ENCODE results near the gene CEP128.
"Not testable (repeated sequence)": the region's sequence is repeated elsewhere in the genome, so short reads cannot be mapped to it uniquely, and the experiment has no call there.

The CEP128 gene

GRCh38 chr14:80926397-80927082 is 15.0 kb downstream of the CEP128 start:
- Histone ChIP-seq H3K36me3 (ENCODE audit: insufficient read depth, low read length) (no peaks in the 10 kb centered on the region), H3K27ac (no peak overlapping the region), H3K4me3 (no peak overlapping the region), H3K9me3 (ENCODE audit: low read depth, low read length) (no peaks in the 10 kb centered on the region), H3K9ac (ENCODE audit: insufficient read length) (no peak overlapping the region)
- TF ChIP-seq FOXP2 (optimal IDR thresholded peaks at IDR 0.05; ENCODE audit: control extremely low read depth, extremely low read length, insufficient read depth) (no peak), POLR2AphosphoS5 (IDR thresholded peaks at IDR 0.05; ENCODE audit: borderline replicate concordance, low read depth, low read length) (no peak), EZH2 (IDR thresholded peaks at IDR 0.05) (no peak)
- DNase-seq (ENCODE audit: low read depth, low spot score): no peak

GRCh38 chr14:80924365-80925103 is 17.0 kb downstream of the CEP128 start:
- H3K9me3 ChIP-seq (ENCODE audit: low read depth, low read length): no peaks in the 10 kb centered on the region
- no peak for DNase-seq (ENCODE audit: low read depth, low spot score)
- no peak for TF ChIP-seq FOXP2 (optimal IDR thresholded peaks at IDR 0.05; ENCODE audit: control extremely low read depth, extremely low read length, insufficient read depth)
- no peak for TF ChIP-seq EZH2 (IDR thresholded peaks at IDR 0.05)
- no peak for TF ChIP-seq POLR2AphosphoS5 (IDR thresholded peaks at IDR 0.05; ENCODE audit: borderline replicate concordance, low read depth, low read length)
- H3K4me3 ChIP-seq: no peak overlapping the region
- H3K9ac ChIP-seq (ENCODE audit: insufficient read length): no peak overlapping the region
- H3K36me3 ChIP-seq (ENCODE audit: insufficient read depth, low read length): no peaks in the 10 kb centered on the region
- no peak overlapping the region for H3K27ac ChIP-seq

GRCh38 chr14:80923368-80923767 is 18.2 kb downstream of the CEP128 start:
- no peaks in the 10 kb centered on the region for H3K36me3 ChIP-seq (ENCODE audit: insufficient read depth, low read length)
- no peak for DNase-seq (ENCODE audit: low read depth, low spot score)
- no peak overlapping the region for H3K4me3 ChIP-seq
- no peaks in the 10 kb centered on the region for H3K9me3 ChIP-seq (ENCODE audit: low read depth, low read length)
- H3K9ac ChIP-seq (ENCODE audit: insufficient read length): no peak overlapping the region
- TF ChIP-seq FOXP2 (optimal IDR thresholded peaks at IDR 0.05; ENCODE audit: control extremely low read depth, extremely low read length, insufficient read depth): no peak
- TF ChIP-seq POLR2AphosphoS5 (IDR thresholded peaks at IDR 0.05; ENCODE audit: borderline replicate concordance, low read depth, low read length): no peak
- TF ChIP-seq EZH2 (IDR thresholded peaks at IDR 0.05): no peak
- no peak overlapping the region for H3K27ac ChIP-seq

GRCh38 chr14:80919622-80920021 is 21.9 kb downstream of the CEP128 start:
- no peak overlapping the region for H3K27ac ChIP-seq
- no peaks in the 10 kb centered on the region for H3K9me3 ChIP-seq (ENCODE audit: low read depth, low read length)
- TF ChIP-seq EZH2 (IDR thresholded peaks at IDR 0.05) (no peak), POLR2AphosphoS5 (IDR thresholded peaks at IDR 0.05; ENCODE audit: borderline replicate concordance, low read depth, low read length) (no peak), FOXP2 (optimal IDR thresholded peaks at IDR 0.05; ENCODE audit: control extremely low read depth, extremely low read length, insufficient read depth) (no peak)
- DNase-seq (ENCODE audit: low read depth, low spot score): no peak
- no peak overlapping the region for H3K9ac ChIP-seq (ENCODE audit: insufficient read length)
- H3K4me3 ChIP-seq: no peak overlapping the region
- peaks cover 8% of the 10 kb centered on the region; the same call in 1 of the 2 replicates for H3K36me3 ChIP-seq (ENCODE audit: insufficient read depth, low read length)

- H3K9ac ChIP-seq (ENCODE audit: insufficient read length); H3K4me3 ChIP-seq; H3K27ac ChIP-seq; H3K9me3 ChIP-seq (ENCODE audit: low read depth, low read length); DNase-seq (ENCODE audit: low read depth, low spot score): not testable (repeated sequence)
- H3K36me3 ChIP-seq (ENCODE audit: insufficient read depth, low read length): peaks cover 15% of the 10 kb centered on the region
These were observed 29.5 kb downstream of the CEP128 start for GRCh38 chr14:80912013-80912412.

GRCh38 chr14:80906946-80907345 is 34.6 kb downstream of the CEP128 start:
- peaks cover 10% of the 10 kb centered on the region; the same call in 1 of the 2 replicates for H3K36me3 ChIP-seq (ENCODE audit: insufficient read depth, low read length)

GRCh38 chr14:80906336-80906735 is 35.2 kb downstream of the CEP128 start:
- Histone ChIP-seq H3K9me3 (ENCODE audit: low read depth, low read length) (no peaks in the 10 kb centered on the region), H3K9ac (ENCODE audit: insufficient read length) (no peak overlapping the region), H3K36me3 (ENCODE audit: insufficient read depth, low read length) (peaks cover 10% of the 10 kb centered on the region; the same call in 1 of the 2 replicates), H3K27ac (no peak overlapping the region), H3K4me3 (no peak overlapping the region)
- TF ChIP-seq POLR2AphosphoS5 (IDR thresholded peaks at IDR 0.05; ENCODE audit: borderline replicate concordance, low read depth, low read length) (no peak), EZH2 (IDR thresholded peaks at IDR 0.05) (no peak), FOXP2 (optimal IDR thresholded peaks at IDR 0.05; ENCODE audit: control extremely low read depth, extremely low read length, insufficient read depth) (no peak)
- no peak for DNase-seq (ENCODE audit: low read depth, low spot score)

More at GRCh38 chr14:80906946-80907345, 34.6 kb downstream of the CEP128 start:
- Histone ChIP-seq H3K4me3 (no peak overlapping the region), H3K27ac (no peak overlapping the region), H3K9me3 (ENCODE audit: low read depth, low read length) (no peaks in the 10 kb centered on the region), H3K9ac (ENCODE audit: insufficient read length) (no peak overlapping the region)
- no peak for TF ChIP-seq FOXP2 (optimal IDR thresholded peaks at IDR 0.05; ENCODE audit: control extremely low read depth, extremely low read length, insufficient read depth)
- no peak for TF ChIP-seq EZH2 (IDR thresholded peaks at IDR 0.05)
- no peak for TF ChIP-seq POLR2AphosphoS5 (IDR thresholded peaks at IDR 0.05; ENCODE audit: borderline replicate concordance, low read depth, low read length)
- DNase-seq (ENCODE audit: low read depth, low spot score): no peak

- Histone ChIP-seq H3K27ac (no peak overlapping the region), H3K4me3 (no peak overlapping the region), H3K9me3 (ENCODE audit: low read depth, low read length) (no peaks in the 10 kb centered on the region), H3K36me3 (ENCODE audit: insufficient read depth, low read length) (peaks cover 8% of the 10 kb centered on the region; the same call in 1 of the 2 replicates), H3K9ac (ENCODE audit: insufficient read length) (no peak overlapping the region)
- TF ChIP-seq POLR2AphosphoS5 (IDR thresholded peaks at IDR 0.05; ENCODE audit: borderline replicate concordance, low read depth, low read length) (no peak), FOXP2 (optimal IDR thresholded peaks at IDR 0.05; ENCODE audit: control extremely low read depth, extremely low read length, insufficient read depth) (no peak), EZH2 (IDR thresholded peaks at IDR 0.05) (no peak)
- DNase-seq (ENCODE audit: low read depth, low spot score): no peak
These were observed 38.9 kb downstream of the CEP128 start for GRCh38 chr14:80902608-80903007.
